K562 (cell line): ENCODE results near the gene GADL1. TPM values are rescaled to one million over a fixed set of nuclear protein-coding genes. Genes with fewer than 3 reads are reported as not detected.

Experiments
- ATAC-seq: fragments of 200-7000 bp; cut with Tn5 transposase; 3 replicates; pipeline ENCODE4 v1.9.1; 2020; ENCODE audit warnings: moderate library complexity
- BruUV-seq: library from RNA; stranded (reverse); fragments of 400-500 nt; replicated peaks from 2 replicates; lab custom pipeline; 2021; lab: Mats Ljungman, UMichigan
- CTCF ChIA-PET: fragments of 300-600 bp; formaldehyde crosslinking; extraction: SDS; loops from one replicate; lab custom pipeline; 2021; ENCODE audit warnings: low intra/inter-chr PET ratio; lab: Yijun Ruan, JAX
- POLR2A ChIA-PET: fragments of 300-600, 350-650 bp; sonication (Branson Sonifier 250); formaldehyde crosslinking; extraction: SDS; loops from one replicate; lab custom pipeline; 2021; ENCODE audit warnings: antibody characterized with exemption, inconsistent platforms; lab: Yijun Ruan, JAX
- DNase-seq, 4 experiments: peaks; one replicate each; pipeline versions ENCODE4 v3.0.0 to v3.0.0-alpha.2; 2011 to 2018; ENCODE audit warnings: low spot score in 3 of 4, mixed read lengths in 3 of 4; ENCODE audit errors: extremely low read depth in 1 of 4
- FAIRE-seq: peaks from 2 replicates; lab custom pipeline; 2011; peaks lifted over from hg19 to GRCh38; lab: Jason Lieb, UNC
- H2AFZ ChIP-seq: 2 replicates; pipeline ENCODE4 v1.6.0; 2011; ENCODE audit warnings: low read depth, low read length, control low read depth, inconsistent platforms
- H3K27ac ChIP-seq: fragments of 200-600 bp; 3 replicates; pipeline ENCODE4 v1.8.0; 2011; ENCODE audit warnings: low read depth, mild to moderate bottlenecking, control low read depth, inconsistent platforms, low read length, moderate library complexity, mixed read lengths; ENCODE audit errors: extremely low read depth
- H3K27me3 ChIP-seq, 2 experiments: fragments of 300-600 bp in 1 of 2; 2 replicates in 1 of 2; 3 replicates in 1 of 2; pipeline versions ENCODE4 v1.6.0 to v1.8.0; 2011; ENCODE audit warnings: inconsistent platforms in 2 of 2, low read length in 2 of 2, mild to moderate bottlenecking in 1 of 2, mixed read lengths in 1 of 2, moderate library complexity in 1 of 2; ENCODE audit not compliant: control insufficient read depth in 2 of 2, insufficient read depth in 2 of 2
- H3K36me3 ChIP-seq: fragments of 300-600 bp; 3 replicates; pipeline ENCODE4 v1.8.0; 2011; ENCODE audit warnings: mild to moderate bottlenecking, low read length, inconsistent platforms; ENCODE audit not compliant: control insufficient read depth, insufficient read depth
- H3K4me1 ChIP-seq, 2 experiments: fragments of 200-600 bp in 1 of 2; replicated peaks in 1 of 2; 2 replicates in 1 of 2; 3 replicates in 1 of 2; pipeline versions ENCODE4 v1.5.1 to v1.8.0; 2011; ENCODE audit warnings: inconsistent platforms in 2 of 2, low read length in 2 of 2, mild to moderate bottlenecking in 1 of 2, mixed read lengths in 1 of 2, moderate library complexity in 1 of 2; ENCODE audit not compliant: control insufficient read depth in 2 of 2, insufficient read depth in 2 of 2
- H3K4me2 ChIP-seq: 2 replicates; pipeline ENCODE4 v1.6.1; 2011; ENCODE audit warnings: low read length, control low read depth, inconsistent platforms, mixed read lengths; ENCODE audit not compliant: insufficient read depth
- H3K4me3 ChIP-seq: fragments of 200-600 bp; sonication (generic), shearing (Covaris generic); 2 replicates; pipeline ENCODE4 v1.5.1; 2016; ENCODE audit warnings: control low read depth, inconsistent platforms
- H3K79me2 ChIP-seq: fragments of 200-600 bp; 3 replicates; pipeline ENCODE4 v1.8.0; 2011; ENCODE audit warnings: low read length, inconsistent platforms; ENCODE audit not compliant: control insufficient read depth, insufficient read depth
- H3K9ac ChIP-seq, 2 experiments: 2 replicates each; pipeline versions ENCODE4 v1.6.0 to v1.6.1; 2011; ENCODE audit warnings: low read depth in 2 of 2, low read length in 2 of 2, control low read depth in 1 of 2, inconsistent platforms in 1 of 2, mild to moderate bottlenecking in 1 of 2, mixed read lengths in 1 of 2; ENCODE audit not compliant: insufficient read depth in 1 of 2
- H3K9me1 ChIP-seq: one replicate; pipeline ENCODE4 v1.6.0; 2011; ENCODE audit warnings: inconsistent platforms, mild to moderate bottlenecking, low read length, moderate library complexity; ENCODE audit not compliant: control insufficient read depth, insufficient read depth
- H3K9me3 ChIP-seq: replicated peaks from 2 replicates; pipeline ENCODE4 v1.5.1; 2011; ENCODE audit warnings: low read depth, low read length, inconsistent platforms; ENCODE audit not compliant: control insufficient read depth, insufficient read depth
- H4K20me1 ChIP-seq: replicated peaks from 2 replicates; pipeline ENCODE4 v1.6.1; 2011; ENCODE audit warnings: low read length, inconsistent platforms, mixed read lengths; ENCODE audit not compliant: control insufficient read depth, insufficient read depth
- ARID1B ChIP-seq: fragments of 450-650 bp; IDR thresholded peaks from 2 replicates; pipeline ENCODE4 v1.6.1; 2016; ENCODE audit warnings: antibody characterized with exemption, mild to moderate bottlenecking, inconsistent platforms
- HNRNPUL1 ChIP-seq: fragments of 200-400 bp; formaldehyde crosslinking; IDR thresholded peaks from 2 replicates; pipeline ENCODE4 v1.6.1; 2017; ENCODE audit warnings: low read length
- ILF3 ChIP-seq: fragments of 450-650 bp; IDR thresholded peaks from 2 replicates; pipeline ENCODE4 v1.6.1; 2018; ENCODE audit warnings: antibody characterized with exemption, mild to moderate bottlenecking, moderate library complexity, borderline replicate concordance
- MTA3 ChIP-seq: fragments of 450-650 bp; formaldehyde crosslinking; IDR thresholded peaks from 2 replicates; pipeline ENCODE4 v1.6.1; 2017; ENCODE audit warnings: mild to moderate bottlenecking, borderline replicate concordance
- NFIX ChIP-seq: fragments of 250-450 bp; sonication (Bioruptor Pico); IDR thresholded peaks from 2 replicates; pipeline ENCODE4 v1.4.0; 2020; ENCODE audit warnings: low read depth, mild to moderate bottlenecking, moderate library complexity
- RCOR1 ChIP-seq, 2 experiments: IDR thresholded peaks; 2 replicates each; pipeline ENCODE4 v1.6.1; 2012; ENCODE audit warnings: low read depth in 2 of 2, low read length in 2 of 2, borderline replicate concordance in 1 of 2, improper control_type of control experiment in 1 of 2
- RFX1 ChIP-seq: fragments of 450-650 bp; IDR thresholded peaks from 2 replicates; pipeline ENCODE4 v1.6.1; 2016; ENCODE audit warnings: mild to moderate bottlenecking, moderate library complexity
- SAFB2 ChIP-seq: fragments of 200-400 bp; formaldehyde crosslinking; IDR thresholded peaks from 2 replicates; pipeline ENCODE4 v1.6.1; 2018; ENCODE audit warnings: borderline replicate concordance, low read length, low read depth, moderate library complexity; ENCODE audit not compliant: severe bottlenecking
- USF1 ChIP-seq: sonication (generic); formaldehyde crosslinking; IDR thresholded peaks from 2 replicates; pipeline ENCODE4 v1.9.0; 2022; ENCODE audit warnings: mild to moderate bottlenecking, missing genetic modification reagents
- WHSC1 ChIP-seq: IDR thresholded peaks from one replicate; pipeline ENCODE4 v1.6.1; 2012; ENCODE audit warnings: low read length, control low read depth, inconsistent platforms
- ZFP36 ChIP-seq: fragments of 150-350 bp; IDR thresholded peaks from 2 replicates; pipeline ENCODE4 v1.6.1; 2018; ENCODE audit warnings: low read length, low read depth; ENCODE audit not compliant: partially characterized antibody
- ZNF212 ChIP-seq: fragments of 450-650 bp; formaldehyde crosslinking; IDR thresholded peaks from 2 replicates; pipeline ENCODE4 v1.4.0; 2020; ENCODE audit warnings: mild to moderate bottlenecking
- WGBS: fragments of 100-300 bp; shearing (Covaris generic); methylation state at CpG from one replicate; pipeline ENCODE4 v1.1.6; 2016; ENCODE audit warnings: low coverage, mixed read lengths; ENCODE audit not compliant: insufficient coverage; ENCODE audit errors: missing lambda C conversion rate; 5-methylcytosine and 5-hydroxymethylcytosine counted together
- in situ Hi-C: fragments of 300-500 bp; cut with MboI; formaldehyde crosslinking; loops from 4 replicates; pipeline ENCODE4 v1.15.0; 2018; ENCODE audit warnings: inconsistent platforms, mixed read lengths
- intact Hi-C: fragments of 100-400 bp; cut with micrococcal nuclease; formaldehyde crosslinking; loops from 2 replicates; pipeline ENCODE4 v1.14.2; 2022
- polyA plus RNA-seq, 8 experiments: library from polyadenylated mRNA; depleted of rRNA in 4 of 8; stranded (reverse) in 5 of 8; unstranded in 3 of 8; fragments of >200 nt; fragmentation: Nextera tagmentation in 2 of 8; fragmentation: Illumina TruSeq in 1 of 8; extraction: Ambion mirVana in 2 of 8; extraction: Trizol in 1 of 8; gene quantifications; 2 replicates each; pipeline versions ENCODE4 v1.2.1 to v1.2.3, GENCODE V29; 2011 to 2014; ENCODE audit warnings: inconsistent platforms in 1 of 8, missing spikeins in 1 of 8
- total RNA-seq, 7 experiments: library from RNA; depleted of rRNA in 6 of 7; stranded (reverse); fragments of >200 nt in 6 of 7; fragmentation: Illumina TruSeq in 2 of 7; extraction: Trizol in 2 of 7; gene quantifications; 2 replicates each; pipeline versions ENCODE4 v1.2.1 to v1.2.3, GENCODE V29; 2011 to 2021; ENCODE audit warnings: low replicate concordance in 1 of 7
- TF ChIP-seq, protein P1 (sequence below): fragments of 250-450 bp; sonication (Bioruptor Pico); IDR thresholded peaks from 2 replicates; pipeline ENCODE4 v1.4.0; 2020; ENCODE audit warnings: mild to moderate bottlenecking, moderate library complexity

The GADL1 gene
- total and polyA plus RNA-seq, 9 of the 15 experiments (the other 6 are each of a cell fraction or from before 2014, with no cell fraction given), result 0.07 TPM; not detected in 8

DNA sequence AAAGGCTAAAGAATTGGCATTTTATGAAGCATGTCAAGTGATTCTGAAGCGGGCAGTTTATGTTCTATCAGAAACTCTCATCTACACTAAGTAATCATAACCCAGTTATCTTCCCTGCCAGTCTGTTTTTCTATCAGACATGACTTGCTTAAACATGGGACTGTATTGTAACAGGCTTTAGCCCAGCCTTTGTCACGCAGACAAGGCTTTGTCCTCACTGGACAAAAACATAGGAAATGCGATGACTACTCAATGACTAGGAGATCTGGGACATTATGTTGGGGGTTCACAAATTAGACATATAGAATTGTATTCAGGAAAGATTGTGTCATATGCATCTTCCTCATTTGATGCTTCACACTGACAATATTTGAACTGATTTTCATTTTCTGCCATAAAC, 115.5 kb downstream of the GADL1 start (continued):
- TF ChIP-seq WHSC1 (no peak), RFX1 (no peak), SAFB2 (no peak), ILF3 (no peak), RCOR1 (IDR thresholded peaks at IDR 0.05; ENCODE audit: borderline replicate concordance in 1 of 2, low read depth in 2 of 2, low read length in 2 of 2) (no peak)
- TF ChIP-seq, all 486 proteins: peak for 0

DNA sequence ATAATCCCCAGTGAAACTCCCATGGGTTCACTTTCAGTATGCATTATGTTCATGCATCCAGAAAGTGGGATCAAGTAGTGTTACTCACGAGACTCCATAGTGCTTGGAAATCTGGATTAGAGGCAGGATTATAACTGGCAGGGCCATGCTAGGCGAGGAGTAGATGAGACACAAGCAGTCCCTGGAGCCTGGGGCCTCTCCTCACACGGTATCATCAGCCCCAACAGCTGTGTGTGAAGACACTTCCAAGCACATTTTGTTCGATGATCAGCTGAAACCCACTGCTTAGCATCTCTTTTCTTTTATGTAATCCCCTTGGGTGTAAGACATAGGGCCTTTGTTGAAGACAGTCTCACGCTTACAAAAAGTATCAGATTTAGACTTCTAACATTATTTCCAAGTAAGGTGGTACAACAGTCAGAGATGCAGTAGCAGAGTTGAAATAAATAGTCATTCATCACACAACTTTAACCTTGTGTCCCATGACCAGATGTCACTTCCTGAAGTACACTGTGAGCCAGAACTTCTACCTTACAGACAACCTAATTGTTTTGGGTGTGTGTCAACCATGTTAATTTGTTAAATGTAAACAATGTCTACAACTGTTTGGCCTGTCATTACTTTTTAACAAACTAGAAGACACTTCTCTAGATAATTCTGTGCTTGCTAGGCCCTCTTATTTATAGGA, 116.9 kb downstream of the GADL1 start:
- Histone ChIP-seq H3K79me2 (no peaks in the 10 kb centered on the region), H2AFZ (no peak overlapping the region), H3K27ac (no peak overlapping the region), H3K4me1 (no peaks in the 10 kb centered on the region), H3K36me3 (no peaks in the 10 kb centered on the region), H3K27me3 (no peaks in the 10 kb centered on the region), H3K4me2 (no peak overlapping the region), H3K4me3 (no peak overlapping the region), H3K9ac (no peak overlapping the region), H4K20me1 (no peaks in the 10 kb centered on the region), H3K9me3 (no peaks in the 10 kb centered on the region), H3K9me1 (no peaks in the 10 kb centered on the region)
- ChIA-PET POLR2A (interaction anchor here (0.9 kb wide), 1 partner anchor 136 kb away, joined by 3 read pairs; no protein-coding TSS in a partner anchor), CTCF (no interaction called here)
- intact Hi-C loops, result loop anchor here (5.0 to 10.0 kb wide), 2 partner anchors 355 to 917 kb away; no protein-coding TSS in a partner anchor
- ATAC-seq (no peak), DNase-seq (no peak), FAIRE-seq (no peak)
- in situ Hi-C loops, result loop anchor here (25.0 kb wide), 1 partner anchor 985 kb away; no protein-coding TSS in a partner anchor
- under 1% methylated on average over 5 of the region's 5 CpGs for WGBS
- no TSS peak for BruUV-seq
- TF ChIP-seq ZFP36 (no peak), NFIX (CRISPR knock-in tag) (no peak), ZNF212 (CRISPR knock-in tag) (no peak), USF1 (CRISPR knock-in tag) (no peak), ARID1B (no peak), HNRNPUL1 (no peak), MTA3 (no peak)
- TF ChIP-seq, protein P1, sequence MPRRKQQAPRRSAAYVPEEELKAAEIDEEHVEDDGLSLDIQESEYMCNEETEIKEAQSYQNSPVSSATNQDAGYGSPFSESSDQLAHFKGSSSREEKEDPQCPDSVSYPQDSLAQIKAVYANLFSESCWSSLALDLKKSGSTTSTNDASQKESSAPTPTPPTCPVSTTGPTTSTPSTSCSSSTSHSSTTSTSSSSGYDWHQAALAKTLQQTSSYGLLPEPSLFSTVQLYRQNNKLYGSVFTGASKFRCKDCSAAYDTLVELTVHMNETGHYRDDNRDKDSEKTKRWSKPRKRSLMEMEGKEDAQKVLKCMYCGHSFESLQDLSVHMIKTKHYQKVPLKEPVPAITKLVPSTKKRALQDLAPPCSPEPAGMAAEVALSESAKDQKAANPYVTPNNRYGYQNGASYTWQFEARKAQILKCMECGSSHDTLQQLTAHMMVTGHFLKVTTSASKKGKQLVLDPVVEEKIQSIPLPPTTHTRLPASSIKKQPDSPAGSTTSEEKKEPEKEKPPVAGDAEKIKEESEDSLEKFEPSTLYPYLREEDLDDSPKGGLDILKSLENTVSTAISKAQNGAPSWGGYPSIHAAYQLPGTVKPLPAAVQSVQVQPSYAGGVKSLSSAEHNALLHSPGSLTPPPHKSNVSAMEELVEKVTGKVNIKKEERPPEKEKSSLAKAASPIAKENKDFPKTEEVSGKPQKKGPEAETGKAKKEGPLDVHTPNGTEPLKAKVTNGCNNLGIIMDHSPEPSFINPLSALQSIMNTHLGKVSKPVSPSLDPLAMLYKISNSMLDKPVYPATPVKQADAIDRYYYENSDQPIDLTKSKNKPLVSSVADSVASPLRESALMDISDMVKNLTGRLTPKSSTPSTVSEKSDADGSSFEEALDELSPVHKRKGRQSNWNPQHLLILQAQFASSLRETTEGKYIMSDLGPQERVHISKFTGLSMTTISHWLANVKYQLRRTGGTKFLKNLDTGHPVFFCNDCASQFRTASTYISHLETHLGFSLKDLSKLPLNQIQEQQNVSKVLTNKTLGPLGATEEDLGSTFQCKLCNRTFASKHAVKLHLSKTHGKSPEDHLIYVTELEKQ (CRISPR knock-in tag), result no peak
